T-helper 1 cell treated with Interleukin-12 subunit alpha and Interleukin-12 subunit beta and Interleukin-4 antibody, amounts not matched to agents 30 μg/mL and 1 μg/mL, for 36 hours (primary cell): ENCODE data around the gene LRRK2.
"Not testable (repeated sequence)": the region's sequence is repeated elsewhere in the genome, so short reads cannot be mapped to it uniquely, and the experiment has no call there.

Experiments used
- H3K27ac Mint-ChIP-seq: one replicate; pipeline ENCODE4 v1.8.0; 2021; ENCODE audit warnings: mild to moderate bottlenecking, mixed read lengths
- H3K27me3 Mint-ChIP-seq: one replicate; pipeline ENCODE4 v1.8.0; 2021; ENCODE audit warnings: low read depth, mixed read lengths
- H3K36me3 Mint-ChIP-seq: one replicate; pipeline ENCODE4 v1.8.0; 2021; ENCODE audit warnings: low read depth, mixed read lengths
- H3K4me1 Mint-ChIP-seq: one replicate; pipeline ENCODE4 v1.8.0; 2021; ENCODE audit warnings: low read depth, mixed read lengths
- H3K4me3 Mint-ChIP-seq: one replicate; pipeline ENCODE4 v1.8.0; 2021; ENCODE audit warnings: mild to moderate bottlenecking, moderate library complexity, mixed read lengths
- H3K9me3 Mint-ChIP-seq: one replicate; pipeline ENCODE4 v1.8.0; 2021; ENCODE audit warnings: mixed read lengths

Gene LRRK2

DNA sequence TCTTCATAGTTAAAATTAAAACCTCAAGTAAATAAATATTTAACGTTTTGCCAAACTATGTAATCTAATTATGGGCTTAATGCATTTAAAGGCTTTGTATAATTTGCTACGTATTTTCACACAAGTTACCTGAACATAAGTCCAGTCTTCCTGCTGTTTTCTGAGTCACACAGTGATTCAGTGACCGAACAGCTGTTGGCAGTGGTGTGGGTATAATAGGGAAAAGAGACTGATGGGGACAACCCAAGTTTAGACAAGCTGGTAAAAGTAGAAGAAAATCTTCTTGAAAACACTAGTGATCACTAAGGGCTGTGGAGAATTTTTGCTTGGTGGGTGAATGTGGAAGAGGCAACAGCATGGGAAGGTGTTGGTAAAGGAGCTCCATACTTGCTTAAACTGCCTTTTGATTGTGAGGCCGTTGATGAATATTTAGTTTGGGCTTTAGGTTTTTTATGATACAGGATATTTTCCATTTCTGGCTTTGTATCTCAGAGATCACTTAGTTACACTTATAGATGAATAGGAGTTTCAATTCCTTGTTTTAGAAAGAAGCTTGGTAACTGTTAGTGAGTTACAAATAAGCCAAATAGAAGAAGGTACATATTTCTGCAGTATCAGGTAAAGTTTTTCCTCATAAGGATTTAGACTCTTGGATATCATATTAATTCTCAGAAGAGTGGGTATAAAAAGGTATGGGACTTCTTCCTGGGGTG is 23.9 kb downstream of the LRRK2 start:
- H3K27ac Mint-ChIP-seq = no peak overlapping the region
- no peak overlapping the region for H3K4me3 Mint-ChIP-seq
- no peaks in the 10 kb centered on the region for H3K27me3 Mint-ChIP-seq
- no peaks in the 10 kb centered on the region for H3K9me3 Mint-ChIP-seq
- H3K4me1 Mint-ChIP-seq = no peaks in the 10 kb centered on the region
- no peaks in the 10 kb centered on the region for H3K36me3 Mint-ChIP-seq

GRCh38 chr12:40250652-40251051 is 25.9 kb downstream of the LRRK2 start:
- H3K36me3 Mint-ChIP-seq, H3K4me1 Mint-ChIP-seq, H3K27me3 Mint-ChIP-seq, H3K27ac Mint-ChIP-seq, H3K9me3 Mint-ChIP-seq, H3K4me3 Mint-ChIP-seq: not testable (repeated sequence)

DNA sequence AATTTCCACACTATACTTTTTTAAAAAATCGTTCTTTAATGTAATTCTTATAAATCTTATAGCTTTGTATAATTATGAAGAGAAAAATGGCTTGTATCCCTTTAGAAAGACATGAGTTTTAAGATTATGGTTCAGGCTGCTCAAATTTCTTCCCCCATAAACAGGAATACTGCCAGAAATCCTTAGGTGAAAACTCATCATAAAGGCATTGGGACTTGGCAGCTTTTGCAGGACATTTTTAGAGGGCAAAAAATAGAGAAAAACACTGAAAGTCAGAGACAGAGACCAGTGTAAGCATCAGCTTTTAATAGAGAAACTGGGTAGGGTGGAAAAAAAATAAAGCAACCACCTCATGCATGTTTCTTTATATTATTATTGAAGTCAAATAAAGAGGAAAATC is 29.1 kb downstream of the LRRK2 start:
- Mint-ChIP-seq H3K9me3 (no peaks in the 10 kb centered on the region), H3K27ac (no peak overlapping the region), H3K4me3 (no peak overlapping the region), H3K27me3 (no peaks in the 10 kb centered on the region), H3K4me1 (no peaks in the 10 kb centered on the region), H3K36me3 (no peaks in the 10 kb centered on the region)

DNA sequence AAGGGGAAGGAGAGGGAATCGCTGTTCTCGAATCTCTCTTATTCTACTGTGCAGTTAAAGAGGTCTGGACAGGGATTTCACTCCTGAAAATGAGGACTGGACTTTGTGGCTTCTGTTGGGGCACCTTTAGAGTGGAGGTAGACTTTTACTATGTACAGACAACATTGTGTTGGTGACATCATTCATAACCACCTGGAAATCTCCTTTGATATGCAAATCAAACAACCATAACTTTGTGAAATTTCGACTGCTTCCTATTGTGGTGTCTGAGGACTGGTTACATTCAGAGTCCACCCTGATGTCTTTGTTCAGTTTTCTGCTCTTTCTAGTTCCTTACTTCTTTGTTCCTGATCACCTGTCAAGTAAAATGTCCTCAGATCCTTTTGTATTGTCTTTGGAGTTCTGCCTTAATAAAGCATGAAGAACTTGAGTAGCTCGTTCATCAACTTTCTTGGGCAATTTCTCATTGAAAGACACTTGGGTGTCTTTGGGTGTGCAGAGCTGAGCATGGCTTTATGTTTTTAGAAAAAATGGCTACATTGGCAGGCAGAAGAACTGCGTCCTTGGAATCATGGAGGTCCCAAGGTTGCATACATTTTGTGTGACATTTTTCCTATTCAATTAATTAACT is 29.8 kb downstream of the LRRK2 start:
- no peaks in the 10 kb centered on the region for H3K36me3 Mint-ChIP-seq

DNA sequence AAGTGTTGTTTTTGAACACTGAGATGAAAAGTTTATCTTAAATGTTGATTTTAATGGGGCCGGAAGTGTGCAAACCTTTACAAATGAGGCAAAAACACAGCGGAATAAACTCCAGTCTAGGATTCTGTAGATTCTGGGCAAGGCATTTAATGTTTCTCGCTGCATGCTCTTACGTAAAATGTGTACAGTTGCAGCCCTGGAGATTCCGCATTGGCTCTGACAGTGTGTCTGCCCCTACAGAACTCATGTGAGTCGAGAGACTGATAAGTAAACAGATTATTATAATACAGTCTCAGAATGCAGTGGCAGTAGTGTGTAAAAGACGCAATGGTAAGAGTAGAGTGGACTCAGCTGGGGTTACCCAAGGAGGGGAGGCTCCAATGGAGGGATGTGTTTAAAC is 33.6 kb downstream of the LRRK2 start:
- Mint-ChIP-seq H3K9me3 (no peaks in the 10 kb centered on the region), H3K27ac (no peak overlapping the region), H3K36me3 (no peaks in the 10 kb centered on the region), H3K4me3 (no peak overlapping the region), H3K4me1 (no peaks in the 10 kb centered on the region), H3K27me3 (no peaks in the 10 kb centered on the region)

More for the DNA sequence above, 29.8 kb downstream of the LRRK2 start:
- H3K9me3 Mint-ChIP-seq = no peaks in the 10 kb centered on the region
- no peaks in the 10 kb centered on the region for H3K27me3 Mint-ChIP-seq
- no peak overlapping the region for H3K4me3 Mint-ChIP-seq
- H3K4me1 Mint-ChIP-seq = no peaks in the 10 kb centered on the region
- H3K27ac Mint-ChIP-seq = no peak overlapping the region

DNA sequence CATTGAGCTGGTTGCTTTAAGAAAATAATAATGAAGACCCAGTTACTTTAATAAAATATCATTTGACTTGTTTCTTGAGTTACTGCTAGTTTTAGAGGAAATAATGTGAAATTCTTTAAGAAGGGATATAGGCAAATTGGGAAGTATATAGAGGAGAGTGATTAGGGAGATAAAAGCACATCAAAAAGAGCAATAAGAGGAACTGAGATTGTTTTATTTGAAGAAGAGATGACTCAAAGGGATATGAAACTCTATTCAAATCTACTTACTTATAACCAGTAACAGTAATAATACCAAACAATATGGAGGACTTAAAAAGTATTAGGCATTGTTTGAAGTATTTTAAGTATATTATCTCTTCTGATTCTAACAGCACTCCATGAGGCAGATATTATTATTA is 37.1 kb downstream of the LRRK2 start:
- H3K9me3 Mint-ChIP-seq = no peaks in the 10 kb centered on the region
- H3K4me1 Mint-ChIP-seq = no peaks in the 10 kb centered on the region
- H3K27ac Mint-ChIP-seq = no peak overlapping the region
- no peak overlapping the region for H3K4me3 Mint-ChIP-seq
- H3K27me3 Mint-ChIP-seq = no peaks in the 10 kb centered on the region
- no peaks in the 10 kb centered on the region for H3K36me3 Mint-ChIP-seq

GRCh38 chr12:40262657-40263056 is 37.9 kb downstream of the LRRK2 start:
- no peaks in the 10 kb centered on the region for H3K27me3 Mint-ChIP-seq
- no peak overlapping the region for H3K4me3 Mint-ChIP-seq
- H3K9me3 Mint-ChIP-seq = no peaks in the 10 kb centered on the region
- no peak overlapping the region for H3K27ac Mint-ChIP-seq
- H3K4me1 Mint-ChIP-seq = no peaks in the 10 kb centered on the region
- H3K36me3 Mint-ChIP-seq = no peaks in the 10 kb centered on the region

DNA sequence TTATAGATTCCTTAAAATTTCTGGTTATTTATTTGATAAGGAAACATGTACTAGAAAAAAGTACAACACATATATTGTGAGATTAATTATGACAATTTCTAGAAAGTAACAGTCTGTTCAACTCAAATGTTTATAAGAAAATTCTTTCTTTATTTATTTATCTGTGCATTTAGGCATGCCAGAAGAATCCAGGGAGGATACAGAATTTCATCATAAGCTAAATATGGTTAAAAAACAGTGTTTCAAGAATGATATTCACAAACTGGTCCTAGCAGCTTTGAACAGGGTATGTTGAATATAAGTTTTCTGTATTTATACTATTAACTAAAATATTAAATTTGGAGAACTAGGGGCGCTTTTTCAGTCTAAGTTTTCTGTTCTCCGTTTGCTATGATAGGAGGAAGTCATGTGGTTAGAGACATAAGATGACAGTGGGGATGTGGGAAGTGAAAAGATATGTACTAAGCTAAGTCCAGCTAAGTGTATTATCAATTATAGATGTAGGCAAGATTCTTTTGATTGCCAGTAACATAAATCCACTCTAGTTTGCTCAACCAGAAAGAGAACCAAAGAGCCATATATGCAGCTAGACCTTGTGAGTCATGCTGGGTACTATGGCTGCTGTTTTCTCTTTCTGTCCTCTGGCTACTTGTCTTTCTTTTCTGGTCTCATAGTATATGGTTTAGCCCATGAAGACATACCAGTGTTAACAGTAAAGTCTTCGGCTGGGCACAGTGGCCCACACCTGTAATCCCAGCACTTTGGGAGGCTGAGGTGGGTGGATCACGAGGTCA is 39.0 kb downstream of the LRRK2 start:
- Mint-ChIP-seq H3K9me3 (no peaks in the 10 kb centered on the region), H3K36me3 (no peaks in the 10 kb centered on the region), H3K27me3 (no peaks in the 10 kb centered on the region), H3K4me3 (no peak overlapping the region), H3K4me1 (no peaks in the 10 kb centered on the region), H3K27ac (no peak overlapping the region)

DNA sequence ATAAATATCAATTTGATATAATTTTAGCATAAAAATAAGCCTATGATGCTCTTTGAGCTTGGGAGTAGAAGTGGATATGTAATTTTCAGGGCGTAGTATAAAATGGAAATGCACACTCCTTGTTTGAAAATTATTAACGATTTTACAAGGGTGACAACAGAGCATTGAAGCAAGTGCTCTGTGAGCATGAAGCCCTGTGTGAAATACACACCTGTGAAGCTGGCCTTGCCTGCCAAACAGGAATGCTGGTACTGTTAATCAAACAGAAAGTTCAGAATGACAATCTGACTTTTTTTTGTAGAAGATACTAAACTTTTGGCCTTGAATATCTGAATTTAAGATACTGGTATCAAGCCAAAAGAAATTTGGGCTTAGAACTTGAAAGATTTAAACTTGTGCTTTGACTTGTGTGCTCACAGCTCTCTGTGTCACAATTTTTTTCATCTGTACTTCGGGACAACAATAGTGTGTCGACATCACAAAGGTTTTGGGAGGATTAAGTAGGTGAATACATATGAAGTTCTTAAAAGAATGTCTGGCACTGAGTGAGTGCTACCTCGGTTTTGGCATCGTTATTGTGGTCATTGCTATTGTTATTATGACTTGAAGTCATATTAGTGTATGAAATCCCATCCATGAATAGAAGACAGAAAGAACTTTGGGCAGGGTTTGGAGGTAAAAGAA is 47.3 kb downstream of the LRRK2 start:
- H3K4me3 Mint-ChIP-seq = no peak overlapping the region
- no peaks in the 10 kb centered on the region for H3K36me3 Mint-ChIP-seq
- no peaks in the 10 kb centered on the region for H3K4me1 Mint-ChIP-seq
- H3K9me3 Mint-ChIP-seq = no peaks in the 10 kb centered on the region
- no peaks in the 10 kb centered on the region for H3K27me3 Mint-ChIP-seq
- H3K27ac Mint-ChIP-seq = no peak overlapping the region

GRCh38 chr12:40281791-40282364 is 57.1 kb downstream of the LRRK2 start:
- H3K4me3 Mint-ChIP-seq = no peak overlapping the region
- no peaks in the 10 kb centered on the region for H3K4me1 Mint-ChIP-seq
- no peaks in the 10 kb centered on the region for H3K27me3 Mint-ChIP-seq
- no peaks in the 10 kb centered on the region for H3K9me3 Mint-ChIP-seq
- no peak overlapping the region for H3K27ac Mint-ChIP-seq
- no peaks in the 10 kb centered on the region for H3K36me3 Mint-ChIP-seq

DNA sequence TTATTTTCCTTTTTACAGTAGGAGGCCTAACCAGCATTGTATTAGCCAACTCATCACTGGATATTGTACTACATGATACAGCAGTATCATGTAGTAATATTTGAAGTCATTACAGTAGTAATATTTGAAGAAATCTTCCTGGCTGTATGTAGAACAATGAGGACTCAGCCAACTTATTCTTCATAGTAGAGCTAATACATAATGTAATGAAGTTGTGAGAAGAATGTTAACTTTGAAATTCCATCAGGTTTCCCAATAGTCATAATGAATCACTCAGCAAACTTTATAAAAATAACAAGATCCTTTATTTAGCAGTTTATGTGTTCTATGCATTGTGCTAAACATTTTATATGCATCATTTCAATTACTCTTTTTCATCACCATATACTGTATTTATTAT is 61.8 kb downstream of the LRRK2 start:
- no peak overlapping the region for H3K4me3 Mint-ChIP-seq
- no peaks in the 10 kb centered on the region for H3K27me3 Mint-ChIP-seq

DNA sequence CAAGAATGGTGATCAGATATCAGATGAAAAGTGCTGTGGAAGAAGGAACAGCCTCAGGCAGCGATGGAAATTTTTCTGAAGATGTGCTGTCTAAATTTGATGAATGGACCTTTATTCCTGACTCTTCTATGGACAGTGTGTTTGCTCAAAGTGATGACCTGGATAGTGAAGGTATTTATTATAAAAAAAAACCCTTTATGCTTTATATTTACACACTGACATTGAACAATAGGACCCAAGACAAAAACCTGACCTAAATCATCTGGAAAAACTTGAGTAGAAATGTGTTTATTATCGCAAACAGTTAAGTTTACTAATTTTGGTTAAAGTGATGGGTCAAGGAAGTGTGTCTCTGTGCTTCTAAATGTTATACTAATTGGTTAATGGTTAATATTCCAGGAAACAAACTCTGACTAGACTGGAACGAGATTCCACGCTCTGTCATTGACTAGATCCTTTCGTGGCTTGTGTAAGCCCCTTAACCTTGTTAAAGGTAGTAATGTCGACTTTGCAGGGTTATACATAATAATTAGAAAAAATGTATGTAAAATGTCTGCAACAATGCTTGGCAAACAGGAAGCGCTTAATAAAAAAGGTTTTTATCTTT is 62.7 kb downstream of the LRRK2 start:
- Mint-ChIP-seq H3K4me3 (no peak overlapping the region), H3K36me3 (no peaks in the 10 kb centered on the region), H3K9me3 (no peaks in the 10 kb centered on the region), H3K4me1 (no peaks in the 10 kb centered on the region), H3K27me3 (no peaks in the 10 kb centered on the region), H3K27ac (no peak overlapping the region)

More for the DNA sequence above, 61.8 kb downstream of the LRRK2 start:
- H3K36me3 Mint-ChIP-seq = no peaks in the 10 kb centered on the region
- no peaks in the 10 kb centered on the region for H3K4me1 Mint-ChIP-seq
- no peak overlapping the region for H3K27ac Mint-ChIP-seq
- H3K9me3 Mint-ChIP-seq = no peaks in the 10 kb centered on the region

DNA sequence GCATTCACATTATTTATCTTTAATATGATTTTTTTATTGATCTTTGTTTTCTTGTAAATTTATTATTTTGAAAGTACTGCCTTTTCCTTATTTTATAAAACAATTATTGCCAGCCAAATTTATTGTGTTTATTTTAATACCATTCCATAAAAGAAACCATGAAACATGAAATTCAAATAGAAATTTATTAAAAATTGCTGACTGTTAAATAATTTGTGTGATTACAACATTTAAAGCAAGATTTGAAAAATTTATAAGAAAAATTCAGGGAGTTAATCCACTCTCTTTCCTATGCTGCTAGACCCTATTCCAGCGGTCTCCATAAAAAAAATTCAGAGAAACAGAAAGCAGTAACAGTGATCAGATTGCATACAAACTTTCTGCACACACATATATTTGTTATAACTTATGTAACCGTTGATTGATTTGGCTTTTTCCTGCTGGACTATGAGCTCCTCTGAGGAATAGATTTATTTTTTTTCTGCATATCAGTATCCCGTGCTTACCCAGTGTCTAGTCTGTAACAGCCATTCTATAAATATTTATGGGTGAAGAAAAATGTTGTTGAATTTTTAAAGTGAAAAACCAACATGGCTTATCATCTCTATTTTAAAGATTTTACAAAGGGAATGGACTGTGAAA is 68.1 kb downstream of the LRRK2 start:
- Mint-ChIP-seq H3K4me3 (no peak overlapping the region), H3K27ac (no peak overlapping the region), H3K36me3 (no peaks in the 10 kb centered on the region), H3K27me3 (no peaks in the 10 kb centered on the region), H3K4me1 (no peaks in the 10 kb centered on the region), H3K9me3 (no peaks in the 10 kb centered on the region)

GRCh38 chr12:40298341-40298740 is 73.5 kb downstream of the LRRK2 start:
- Mint-ChIP-seq H3K4me1 (no peaks in the 10 kb centered on the region), H3K9me3 (no peaks in the 10 kb centered on the region), H3K27me3 (peaks cover under 1% of the 10 kb centered on the region), H3K27ac (no peak overlapping the region), H3K4me3 (no peak overlapping the region), H3K36me3 (no peaks in the 10 kb centered on the region)
